Skeletal muscle satellite cell (primary cell): ENCODE results near the gene GPX7.

Experiments used
- H3K27me3 ChIP-seq: 2 replicates; pipeline ENCODE4 v1.7.0; 2013; ENCODE audit warnings: low read length; ENCODE audit not compliant: control insufficient read depth, insufficient read depth
- H3K36me3 ChIP-seq: 2 replicates; pipeline ENCODE4 v1.7.0; 2013; ENCODE audit warnings: mild to moderate bottlenecking, control low read depth, low read length; ENCODE audit not compliant: insufficient read depth
- H3K4me1 ChIP-seq: 2 replicates; pipeline ENCODE4 v1.7.0; 2013; ENCODE audit warnings: low read length; ENCODE audit not compliant: control insufficient read depth, insufficient read depth
- H3K4me2 ChIP-seq: 2 replicates; pipeline ENCODE4 v1.7.0; 2013; ENCODE audit warnings: mild to moderate bottlenecking, low read length
- H3K4me3 ChIP-seq: 2 replicates; pipeline ENCODE4 v1.7.0; 2013; ENCODE audit warnings: low read length
- H3K9ac ChIP-seq: 2 replicates; pipeline ENCODE4 v1.7.0; 2013; ENCODE audit warnings: mild to moderate bottlenecking, low read depth, low read length, moderate library complexity
- H3K9me3 ChIP-seq: replicated peaks from 2 replicates; pipeline ENCODE4 v1.7.0; 2013; ENCODE audit warnings: mild to moderate bottlenecking, control low read depth, low read length

The GPX7 gene

GRCh38 chr1:52632732-52633290 lies 30.6 kb downstream of the GPX7 start, which contains the start of gene SHISAL2A:
Gene SHISAL2A, plus strand, starts transcription at chr1:52633168. Its CDS starts 326 bp downstream, at chr1:52633494.
- H3K9ac ChIP-seq = no peak within 1 kb of the TSS
- no peaks in the 10 kb centered on the region for H3K36me3 ChIP-seq
- H3K4me1 ChIP-seq = peaks cover 5% of the 10 kb centered on the region
- peak within 1 kb of the TSS; percentile 79 for H3K4me2 ChIP-seq
- H3K4me3 ChIP-seq = peak within 1 kb of the TSS; percentile 59
- H3K27me3 ChIP-seq = peaks cover 48% of the 10 kb centered on the region
- no peaks in the 10 kb centered on the region for H3K9me3 ChIP-seq

- Histone ChIP-seq H3K4me3 (peak overlapping the region; percentile 59), H3K36me3 (no peaks in the 10 kb centered on the region), H3K9ac (no peak overlapping the region), H3K4me2 (peak overlapping the region; percentile 79), H3K27me3 (peaks cover 52% of the 10 kb centered on the region), H3K4me1 (peaks cover 5% of the 10 kb centered on the region), H3K9me3 (no peaks in the 10 kb centered on the region)
Observed at GRCh38 chr1:52633291-52633754, 31.2 kb downstream of the GPX7 start.

DNA sequence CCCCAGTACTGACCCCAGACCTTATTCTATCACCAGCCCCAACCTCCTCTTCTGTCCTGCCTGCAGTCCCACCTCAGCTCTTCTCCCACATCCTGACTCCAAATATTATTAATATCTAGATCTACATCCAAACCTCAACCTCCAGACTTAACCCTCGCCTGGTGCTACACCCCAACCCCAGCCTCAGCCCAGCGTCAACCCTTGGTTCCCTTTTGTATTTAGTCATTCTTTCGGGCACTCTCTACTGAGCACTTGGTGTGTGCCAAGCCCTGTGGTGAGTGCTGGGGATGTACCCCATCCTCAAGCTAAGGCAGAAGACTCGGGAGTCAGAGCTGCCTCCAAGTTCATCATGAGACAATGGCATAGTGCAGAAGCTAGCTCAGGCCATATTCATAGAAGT lies 31.9 kb downstream of the GPX7 start:
- Histone ChIP-seq H3K4me1 (peaks cover 5% of the 10 kb centered on the region), H3K4me3 (no peak overlapping the region)

GRCh38 chr1:52635321-52636089 lies 33.3 kb downstream of the GPX7 start:
- H3K9ac ChIP-seq = no peak overlapping the region
- peaks cover 5% of the 10 kb centered on the region for H3K4me1 ChIP-seq
- no peaks in the 10 kb centered on the region for H3K9me3 ChIP-seq
- H3K27me3 ChIP-seq = peaks cover 48% of the 10 kb centered on the region
- H3K36me3 ChIP-seq = no peaks in the 10 kb centered on the region
- H3K4me2 ChIP-seq = no peak overlapping the region
- no peak overlapping the region for H3K4me3 ChIP-seq

More for the DNA sequence above, 31.9 kb downstream of the GPX7 start:
- peaks cover 52% of the 10 kb centered on the region for H3K27me3 ChIP-seq
- no peaks in the 10 kb centered on the region for H3K36me3 ChIP-seq
- no peak overlapping the region for H3K4me2 ChIP-seq
- H3K9me3 ChIP-seq = no peaks in the 10 kb centered on the region
- H3K9ac ChIP-seq = no peak overlapping the region

DNA sequence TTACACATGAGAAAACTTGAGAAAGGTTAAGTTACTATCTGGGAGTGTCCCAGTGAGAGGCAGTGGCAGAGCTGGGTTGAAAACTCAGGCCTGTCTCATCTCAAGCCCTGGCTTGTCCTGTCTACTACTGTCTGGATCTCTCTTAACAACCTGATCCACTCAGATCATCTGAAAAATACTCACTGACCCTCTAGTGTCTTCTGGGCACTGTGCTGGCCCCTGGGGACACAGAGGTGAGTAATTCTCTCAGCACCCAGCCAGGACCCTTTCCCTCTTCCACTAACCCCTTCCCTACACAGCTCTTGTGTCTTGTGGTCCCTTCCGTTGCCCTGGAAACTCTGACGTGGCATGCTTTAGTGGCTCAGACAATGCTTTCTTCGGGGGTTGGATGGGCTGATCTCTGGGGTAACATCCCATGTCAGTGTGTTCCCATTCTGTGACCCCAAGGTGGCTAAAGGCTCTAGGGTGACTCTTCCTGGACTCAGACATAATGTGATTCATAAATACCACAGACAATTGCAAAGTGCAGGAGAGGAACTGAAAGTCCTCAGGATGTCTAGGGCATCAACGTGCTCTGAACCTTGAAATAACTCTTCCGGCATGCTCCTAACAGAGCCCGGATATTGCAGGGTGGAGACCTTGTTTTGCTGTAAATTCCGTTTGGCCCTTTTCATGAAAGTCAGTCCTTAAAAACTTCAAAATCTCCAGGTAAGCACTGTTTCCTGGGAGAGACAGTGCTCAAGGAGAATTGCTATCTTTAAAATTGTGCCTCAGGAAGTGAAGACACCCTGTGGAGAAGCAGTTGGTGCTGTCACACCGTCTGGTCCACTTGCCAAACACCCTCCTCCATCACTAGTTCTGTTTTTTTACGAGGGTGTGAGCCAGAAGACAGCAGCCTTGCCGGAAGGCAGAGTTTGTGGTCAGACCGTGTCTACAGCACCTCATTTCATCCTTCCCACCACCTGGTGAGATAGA lies 34.8 kb downstream of the GPX7 start:
- Histone ChIP-seq H3K4me3 (no peak overlapping the region), H3K36me3 (no peaks in the 10 kb centered on the region), H3K4me1 (peaks cover 5% of the 10 kb centered on the region), H3K4me2 (no peak overlapping the region), H3K27me3 (peaks cover 42% of the 10 kb centered on the region), H3K9ac (no peak overlapping the region), H3K9me3 (no peaks in the 10 kb centered on the region)

DNA sequence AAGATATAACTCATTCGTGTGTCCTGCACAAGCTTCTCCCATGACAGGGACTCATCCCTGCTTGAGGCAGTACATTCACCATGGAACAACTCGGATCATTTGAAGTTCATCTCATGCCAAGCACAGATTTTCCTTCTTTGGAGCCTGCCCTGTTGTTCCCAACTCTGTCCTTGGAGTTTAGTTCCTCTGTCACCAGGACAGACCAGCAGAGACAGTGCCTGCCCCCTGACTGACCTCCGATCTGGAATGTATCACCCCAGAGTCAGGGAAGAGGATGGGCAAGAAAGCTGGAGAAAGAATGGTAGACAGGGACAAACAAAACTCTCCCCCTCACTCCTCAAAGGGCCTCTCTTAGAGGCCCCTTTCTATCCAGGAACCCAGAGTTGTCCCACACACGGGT lies 35.8 kb downstream of the GPX7 start:
- no peaks in the 10 kb centered on the region for H3K36me3 ChIP-seq
- H3K4me2 ChIP-seq = no peak overlapping the region
- peaks cover under 1% of the 10 kb centered on the region for H3K4me1 ChIP-seq
- H3K4me3 ChIP-seq = no peak overlapping the region
- no peak overlapping the region for H3K9ac ChIP-seq
- peaks cover 33% of the 10 kb centered on the region for H3K27me3 ChIP-seq
- H3K9me3 ChIP-seq = no peaks in the 10 kb centered on the region

DNA sequence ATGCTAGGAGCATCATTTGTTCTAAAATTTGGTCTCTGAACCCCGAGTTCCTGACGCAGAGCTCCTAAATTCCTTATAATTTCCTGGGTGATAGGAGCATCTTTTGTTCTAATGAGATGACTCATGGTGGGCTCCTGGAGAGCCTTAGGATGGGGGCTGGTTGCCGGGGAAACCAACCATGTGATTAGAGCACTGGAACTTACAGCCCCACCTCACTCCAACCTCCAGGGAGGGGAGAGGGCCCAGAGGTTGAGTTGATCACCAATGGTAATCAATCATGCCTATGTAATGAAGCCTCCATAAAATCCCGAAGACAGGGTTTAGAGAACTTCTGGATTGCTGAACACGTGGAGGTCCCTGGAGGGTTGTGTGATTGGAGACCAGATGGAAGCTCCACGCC lies 38.5 kb downstream of the GPX7 start:
- no peak overlapping the region for H3K4me2 ChIP-seq
- no peak overlapping the region for H3K4me3 ChIP-seq
- no peaks in the 10 kb centered on the region for H3K36me3 ChIP-seq
- peaks cover 16% of the 10 kb centered on the region for H3K27me3 ChIP-seq
- H3K9ac ChIP-seq = no peak overlapping the region
- no peaks in the 10 kb centered on the region for H3K4me1 ChIP-seq
- H3K9me3 ChIP-seq = no peaks in the 10 kb centered on the region

DNA sequence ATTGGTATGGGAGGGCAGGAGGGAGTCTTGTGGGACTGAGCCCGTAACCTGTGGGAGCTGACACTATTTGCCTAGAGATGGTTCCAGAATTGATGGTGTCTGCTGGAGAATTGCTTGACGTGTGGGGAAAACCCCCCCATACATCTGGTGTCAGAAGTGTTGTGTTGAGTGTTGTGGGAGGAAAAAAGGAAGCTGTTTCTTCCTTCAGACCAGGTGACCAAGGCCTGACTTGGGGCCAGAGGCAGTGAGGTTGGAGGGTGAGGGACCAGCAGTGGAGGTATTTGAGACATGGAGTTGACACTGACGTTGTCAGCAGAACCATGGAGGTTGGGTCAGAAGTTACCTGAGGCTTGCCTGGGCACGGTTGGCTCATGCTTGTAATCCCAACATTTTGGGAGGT lies 39.1 kb downstream of the GPX7 start:
- no peak overlapping the region for H3K9ac ChIP-seq
- H3K36me3 ChIP-seq = no peaks in the 10 kb centered on the region
- H3K4me2 ChIP-seq = no peak overlapping the region

GRCh38 chr1:52645261-52645660 lies 43.1 kb downstream of the GPX7 start:
- no peak overlapping the region for H3K4me2 ChIP-seq

More for the DNA sequence above, 39.1 kb downstream of the GPX7 start:
- Histone ChIP-seq H3K4me1 (no peaks in the 10 kb centered on the region), H3K4me3 (no peak overlapping the region), H3K27me3 (peaks cover 16% of the 10 kb centered on the region), H3K9me3 (no peaks in the 10 kb centered on the region)

DNA sequence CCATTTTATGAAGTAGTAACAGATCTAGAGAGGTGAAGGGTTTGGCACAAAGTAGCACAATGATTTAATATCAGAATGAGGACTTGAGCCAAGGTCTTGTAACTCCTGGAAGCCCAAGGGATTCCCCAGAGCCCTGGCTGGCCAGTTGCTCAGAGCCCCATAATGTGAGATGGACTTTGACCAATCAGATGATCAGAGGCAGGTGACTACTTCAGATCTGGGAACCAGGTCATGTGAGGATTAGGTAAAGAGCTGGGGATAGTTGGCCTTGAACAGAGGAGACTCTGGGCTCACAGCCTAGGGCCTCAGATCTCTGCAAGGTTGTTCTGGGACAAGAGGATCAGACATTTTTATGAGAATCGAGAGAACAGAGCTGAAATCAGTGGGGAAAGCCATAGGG lies 49.7 kb downstream of the GPX7 start:
- Histone ChIP-seq H3K9me3 (no peaks in the 10 kb centered on the region), H3K9ac (no peak overlapping the region), H3K36me3 (no peaks in the 10 kb centered on the region), H3K27me3 (peaks cover 8% of the 10 kb centered on the region), H3K4me1 (no peaks in the 10 kb centered on the region), H3K4me3 (no peak overlapping the region), H3K4me2 (no peak overlapping the region)

More at GRCh38 chr1:52645261-52645660, 43.1 kb downstream of the GPX7 start:
- Histone ChIP-seq H3K36me3 (no peaks in the 10 kb centered on the region), H3K9ac (no peak overlapping the region), H3K27me3 (peaks cover 4% of the 10 kb centered on the region), H3K4me3 (no peak overlapping the region), H3K9me3 (no peaks in the 10 kb centered on the region), H3K4me1 (no peaks in the 10 kb centered on the region)

DNA sequence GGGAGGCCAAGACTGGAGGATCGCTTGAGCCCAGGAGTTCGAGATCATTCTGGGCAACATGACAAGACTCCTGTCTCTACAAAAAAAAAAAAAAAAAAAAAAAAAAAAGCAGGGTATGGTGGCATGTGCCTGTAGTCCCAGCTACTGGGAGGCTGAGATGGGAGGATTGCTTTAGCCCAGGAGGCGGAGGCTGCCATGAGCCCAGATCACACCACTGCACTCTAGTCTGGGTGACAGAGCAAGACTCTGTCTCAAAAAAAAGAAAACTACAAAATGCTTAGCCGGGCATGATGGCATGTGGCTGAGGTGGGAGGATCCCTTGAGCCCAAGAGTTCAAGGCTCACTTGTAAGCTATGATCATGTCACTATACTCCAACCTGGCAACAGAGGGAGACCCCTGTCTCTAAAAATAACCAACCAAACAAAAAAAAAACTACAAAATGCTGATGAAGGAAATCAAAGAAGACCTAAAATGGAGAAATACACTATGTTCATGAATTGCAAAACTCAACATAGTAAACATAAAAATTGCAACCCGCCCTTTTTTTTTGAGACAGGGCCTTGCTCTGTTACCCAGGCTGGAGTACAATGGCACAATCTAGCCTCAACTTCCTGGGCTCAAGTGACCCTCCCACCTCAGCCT lies 51.2 kb downstream of the GPX7 start:
- Histone ChIP-seq H3K4me2 (no peak overlapping the region), H3K4me1 (no peaks in the 10 kb centered on the region), H3K4me3 (no peak overlapping the region), H3K9me3 (no peaks in the 10 kb centered on the region), H3K36me3 (no peaks in the 10 kb centered on the region), H3K27me3 (peaks cover 7% of the 10 kb centered on the region), H3K9ac (no peak overlapping the region)
